SW480 (cell line): ENCODE results near the gene TMEM25.
A peak's percentile ranks its signal among the peaks of the same experiment; 100 is the strongest.
"Not testable (repeated sequence)": the region's sequence is repeated elsewhere in the genome, so short reads cannot be mapped to it uniquely, and the experiment has no call there.

Experiments
- DNase-seq: peaks from one replicate; pipeline ENCODE4 v3.0.0-alpha.2; 2016; ENCODE audit warnings: low spot score

TMEM25 gene

GRCh38 chr11:118532852-118533768 lies 2.1 kb downstream of the TMEM25 start:
- DNase-seq = no peak

GRCh38 chr11:118533769-118534729 lies 3.1 kb downstream of the TMEM25 start:
- DNase-seq = peak; percentile 13

GRCh38 chr11:118535261-118535660 lies 4.3 kb downstream of the TMEM25 start:
- DNase-seq = no peak

DNA sequence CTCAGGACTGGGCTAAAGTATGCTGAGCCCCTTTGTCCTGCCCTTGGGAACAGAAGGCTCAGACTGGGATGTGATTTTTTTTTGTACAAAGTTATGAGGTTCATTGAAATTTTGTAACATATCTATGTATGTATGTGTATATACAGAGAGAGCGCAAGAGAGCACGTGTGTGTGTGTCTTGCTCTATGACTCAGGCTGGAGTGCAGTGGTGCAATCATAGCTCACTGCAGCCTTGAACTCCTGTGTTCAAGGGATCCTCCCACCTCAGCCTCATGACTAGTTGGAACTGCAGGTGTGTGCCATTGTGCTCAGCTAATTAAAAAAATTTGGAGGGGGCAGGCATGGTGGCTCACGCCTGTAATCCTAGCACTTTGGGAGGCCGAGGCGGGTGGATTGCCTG lies 5.7 kb downstream of the TMEM25 start:
- no peak for DNase-seq

DNA sequence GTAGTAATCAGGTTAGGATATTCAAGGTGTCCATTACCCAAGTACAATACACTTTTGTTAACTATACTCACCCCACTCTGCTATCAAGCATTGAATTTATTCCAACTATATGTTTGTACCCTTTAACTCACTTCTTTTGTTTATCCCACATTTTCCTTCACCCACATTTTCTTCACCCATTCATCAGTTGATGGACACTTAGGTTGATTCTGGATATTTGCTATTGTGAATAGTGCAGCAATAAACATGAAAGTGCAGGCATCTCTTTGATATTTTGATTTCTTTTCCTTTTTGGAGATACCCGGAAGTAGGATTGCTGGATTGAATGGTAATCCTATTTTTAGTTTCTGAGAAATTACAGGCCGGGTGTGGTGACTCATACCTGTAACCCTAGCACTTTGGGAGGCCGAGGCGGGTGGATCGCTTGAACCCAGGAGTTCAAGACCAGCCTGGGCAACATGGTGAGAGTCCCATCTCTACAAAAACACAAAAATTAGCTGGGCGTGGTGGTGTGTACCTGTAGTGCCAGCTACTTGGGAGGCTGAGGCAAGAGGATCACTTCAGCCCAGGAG lies 6.5 kb downstream of the TMEM25 start:
- no peak for DNase-seq

- no peak for DNase-seq
Observed at GRCh38 chr11:118544010-118544646, 13.1 kb downstream of the TMEM25 start.

- DNase-seq = no peak
Observed at GRCh38 chr11:118544647-118545010, 13.6 kb downstream of the TMEM25 start.

GRCh38 chr11:118545533-118545932 lies 14.5 kb downstream of the TMEM25 start:
- no peak for DNase-seq

DNA sequence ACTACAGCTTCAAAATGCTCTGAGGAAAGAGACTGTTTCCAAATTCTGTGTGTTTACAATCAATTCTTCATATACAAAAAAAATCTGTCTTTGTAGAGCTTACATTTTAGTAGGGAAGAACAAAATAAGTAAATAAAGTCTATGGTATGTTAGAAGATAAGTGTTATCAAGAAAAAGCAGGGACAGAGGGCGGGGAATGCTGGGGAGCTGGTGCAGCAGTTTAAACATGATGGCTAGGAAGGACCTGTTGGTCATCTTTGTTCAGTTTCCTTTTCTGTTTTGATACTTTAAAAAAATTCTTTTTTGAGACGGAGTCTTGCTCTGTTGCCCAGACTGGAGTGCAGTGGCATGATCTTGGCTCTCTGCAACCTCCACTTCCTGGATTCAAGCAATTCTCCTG lies 16.1 kb downstream of the TMEM25 start:
- DNase-seq = no peak

- DNase-seq = no peak
Observed at GRCh38 chr11:118552341-118552740, 21.3 kb downstream of the TMEM25 start.

DNA sequence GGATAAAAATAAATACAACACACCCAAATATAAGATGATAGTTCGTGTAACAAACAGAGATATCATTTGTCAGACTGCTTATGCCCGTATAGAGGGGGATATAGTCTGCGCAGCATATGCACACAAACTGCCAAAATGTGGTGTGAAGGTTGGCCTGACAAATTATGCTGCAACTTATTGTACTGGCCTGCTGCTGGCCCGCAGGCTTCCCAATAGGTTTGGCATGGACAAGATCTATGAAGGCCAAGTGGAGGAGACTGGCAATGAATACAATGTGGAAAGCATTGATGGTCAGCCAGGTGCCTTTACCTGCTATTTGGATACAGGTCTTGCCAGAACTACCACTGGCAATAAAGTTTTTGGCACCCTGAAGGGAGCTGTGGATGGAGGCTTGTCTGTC lies 29.8 kb downstream of the TMEM25 start:
- no peak for DNase-seq

DNA sequence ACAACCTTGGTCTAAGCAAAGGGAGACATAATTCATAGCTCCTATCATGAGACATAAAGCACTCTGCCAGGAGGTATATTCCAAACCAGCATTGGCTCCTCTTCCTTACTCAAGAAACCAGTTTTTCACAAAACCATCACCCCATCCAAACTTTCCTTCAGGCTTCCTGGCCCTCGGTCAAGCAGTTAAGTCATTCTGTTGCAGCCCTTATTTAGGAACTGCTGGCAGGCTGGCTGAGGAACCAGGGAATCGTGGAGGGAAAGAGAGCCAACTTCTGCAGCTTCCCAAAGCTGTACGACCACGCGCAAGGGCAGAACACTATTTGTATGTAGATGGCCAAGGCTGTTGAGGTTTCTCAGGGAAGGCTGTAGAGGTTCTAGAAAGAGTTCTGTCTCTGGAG lies 34.1 kb downstream of the TMEM25 start:
- DNase-seq = no peak

GRCh38 chr11:118569670-118570069 lies 38.7 kb downstream of the TMEM25 start:
- DNase-seq = no peak

DNA sequence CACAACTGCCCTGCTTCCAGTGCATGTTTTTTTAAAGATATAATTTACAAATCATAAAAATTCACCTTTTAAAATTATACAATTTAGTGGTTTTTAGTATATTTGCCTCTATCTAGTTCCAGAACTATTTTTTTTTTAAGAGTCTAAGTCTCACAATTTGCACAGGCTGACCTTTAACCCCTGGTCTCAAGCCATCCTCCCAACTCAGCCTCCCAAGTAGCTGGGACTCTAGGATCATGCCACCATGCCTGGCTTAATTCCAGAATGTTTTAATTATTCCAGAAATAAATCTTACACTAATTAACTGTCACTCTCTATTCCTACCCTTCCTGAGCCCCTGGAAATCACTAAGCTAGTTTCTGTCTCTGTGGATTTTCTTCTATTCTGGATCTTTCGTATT lies 39.8 kb downstream of the TMEM25 start:
- no peak for DNase-seq

- not testable (repeated sequence) for DNase-seq
Observed at GRCh38 chr11:118571701-118572060, 40.7 kb downstream of the TMEM25 start.

GRCh38 chr11:118572061-118572980 lies 41.3 kb downstream of the TMEM25 start, which contains the start of gene ARCN1:
Gene ARCN1 (plus strand): TSS chr11:118572409. CDS start chr11:118572548, 139 bp downstream.
- peak; percentile 76 for DNase-seq

- peak; percentile 29 for DNase-seq
Observed at GRCh38 chr11:118572981-118573550, 42.1 kb downstream of the TMEM25 start.

DNA sequence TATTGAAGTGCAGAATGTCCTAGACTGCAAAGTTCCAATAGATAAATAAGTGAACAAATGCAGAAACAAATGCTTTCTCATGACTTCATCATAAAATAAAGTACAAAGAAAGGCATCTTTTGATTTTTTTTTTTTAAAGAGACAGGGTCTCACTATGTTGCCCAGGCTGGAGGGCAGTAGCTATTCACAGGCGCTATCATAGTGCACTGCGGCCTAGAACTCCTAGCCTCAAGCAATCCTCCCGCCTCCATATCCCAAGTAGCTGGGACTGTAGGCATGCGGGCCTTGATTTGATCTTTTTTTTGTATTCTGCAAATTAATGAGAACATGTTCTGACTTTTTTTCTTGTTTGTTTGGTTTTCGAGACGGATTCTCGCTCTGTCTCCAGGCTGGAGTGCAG lies 43.6 kb downstream of the TMEM25 start:
- no peak for DNase-seq

GRCh38 chr11:118577995-118578394 lies 47.0 kb downstream of the TMEM25 start:
- not testable (repeated sequence) for DNase-seq

DNA sequence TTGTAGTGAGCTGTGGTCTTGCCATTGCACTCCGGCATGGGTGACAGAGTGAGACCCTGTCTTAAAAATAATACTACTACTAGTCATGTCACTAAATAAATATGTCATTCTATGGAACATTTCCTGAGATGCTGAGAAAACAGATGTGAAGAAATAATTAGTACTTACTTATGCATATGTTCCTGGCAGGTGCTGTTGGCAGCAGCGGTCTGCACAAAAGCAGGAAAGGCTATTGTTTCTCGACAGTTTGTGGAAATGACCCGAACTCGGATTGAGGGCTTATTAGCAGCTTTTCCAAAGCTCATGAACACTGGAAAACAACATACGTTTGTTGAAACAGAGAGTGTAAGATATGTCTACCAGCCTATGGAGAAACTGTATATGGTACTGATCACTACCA lies 50.1 kb downstream of the TMEM25 start:
- no peak for DNase-seq
